Type B pancreatic cell (in vitro differentiated cells): ENCODE measurements around the gene MOB1A. TPM values are rescaled to one million over a fixed set of nuclear protein-coding genes. Genes with fewer than 3 reads are reported as not detected.

ENCODE experiments used
- DNase-seq: peaks from one replicate; pipeline ENCODE4 v3.0.0; 2021; ENCODE audit warnings: mixed read lengths; ENCODE audit not compliant: unreplicated experiment; ENCODE audit errors: extremely low spot score
- H3K27ac Mint-ChIP-seq: 2 replicates; pipeline ENCODE4 v1.8.0; 2021; ENCODE audit warnings: mild to moderate bottlenecking, mixed read lengths
- H3K27me3 Mint-ChIP-seq: 2 replicates; pipeline ENCODE4 v1.8.0; 2021; ENCODE audit warnings: mixed read lengths
- H3K36me3 Mint-ChIP-seq: 2 replicates; pipeline ENCODE4 v1.8.0; 2021; ENCODE audit warnings: mixed read lengths
- H3K4me1 Mint-ChIP-seq: one replicate; pipeline ENCODE4 v1.8.0; 2021; ENCODE audit warnings: mixed read lengths; ENCODE audit not compliant: unreplicated experiment
- H3K4me3 Mint-ChIP-seq: 2 replicates; pipeline ENCODE4 v1.8.0; 2021; ENCODE audit warnings: mild to moderate bottlenecking, mixed read lengths
- H3K9me3 Mint-ChIP-seq: 2 replicates; pipeline ENCODE4 v1.8.0; 2021; ENCODE audit warnings: mixed read lengths
- total RNA-seq: library from RNA; stranded (reverse); gene quantifications from 2 replicates; pipeline ENCODE4 v1.2.1, GENCODE V29; 2021; ENCODE audit warnings: low replicate concordance
- TF ChIP-seq, protein P1 (sequence below): fragments of 200-600 bp; sonication (generic); conservative IDR thresholded peaks from 2 replicates; pipeline ENCODE4 v1.5.0; 2021; ENCODE audit warnings: antibody characterized with exemption, mild to moderate bottlenecking

The MOB1A gene
- total RNA-seq, 1 donor from 2014 or later, result 95.4 TPM

DNA sequence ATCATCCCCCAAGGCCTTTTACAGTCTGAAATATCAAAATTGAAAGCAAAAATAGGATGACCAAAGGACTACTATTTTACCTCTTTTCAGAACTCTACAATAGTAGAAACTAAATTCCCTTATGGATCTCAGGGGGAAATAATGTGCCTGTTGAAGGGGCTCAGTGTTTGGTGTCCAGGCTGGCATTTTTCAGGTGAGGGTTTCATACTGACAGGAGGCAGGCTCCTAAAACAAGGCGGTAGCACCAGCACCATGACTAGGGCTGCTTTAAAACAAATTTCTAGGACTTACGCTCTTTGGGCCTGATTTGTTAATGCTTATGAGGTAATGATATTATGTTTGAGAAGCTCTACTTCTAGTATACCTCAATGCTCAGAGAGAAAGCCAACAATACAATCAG, 25.7 kb downstream of the MOB1A start:
- no peak overlapping the region for H3K27ac Mint-ChIP-seq
- H3K4me3 Mint-ChIP-seq, result no peak overlapping the region
- H3K9me3 Mint-ChIP-seq, result no peaks in the 10 kb centered on the region
- TF ChIP-seq, protein P1, sequence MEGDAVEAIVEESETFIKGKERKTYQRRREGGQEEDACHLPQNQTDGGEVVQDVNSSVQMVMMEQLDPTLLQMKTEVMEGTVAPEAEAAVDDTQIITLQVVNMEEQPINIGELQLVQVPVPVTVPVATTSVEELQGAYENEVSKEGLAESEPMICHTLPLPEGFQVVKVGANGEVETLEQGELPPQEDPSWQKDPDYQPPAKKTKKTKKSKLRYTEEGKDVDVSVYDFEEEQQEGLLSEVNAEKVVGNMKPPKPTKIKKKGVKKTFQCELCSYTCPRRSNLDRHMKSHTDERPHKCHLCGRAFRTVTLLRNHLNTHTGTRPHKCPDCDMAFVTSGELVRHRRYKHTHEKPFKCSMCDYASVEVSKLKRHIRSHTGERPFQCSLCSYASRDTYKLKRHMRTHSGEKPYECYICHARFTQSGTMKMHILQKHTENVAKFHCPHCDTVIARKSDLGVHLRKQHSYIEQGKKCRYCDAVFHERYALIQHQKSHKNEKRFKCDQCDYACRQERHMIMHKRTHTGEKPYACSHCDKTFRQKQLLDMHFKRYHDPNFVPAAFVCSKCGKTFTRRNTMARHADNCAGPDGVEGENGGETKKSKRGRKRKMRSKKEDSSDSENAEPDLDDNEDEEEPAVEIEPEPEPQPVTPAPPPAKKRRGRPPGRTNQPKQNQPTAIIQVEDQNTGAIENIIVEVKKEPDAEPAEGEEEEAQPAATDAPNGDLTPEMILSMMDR, result no peak
- no peak for DNase-seq
- peaks cover 4% of the 10 kb centered on the region for H3K4me1 Mint-ChIP-seq
- H3K27me3 Mint-ChIP-seq, result no peaks in the 10 kb centered on the region
- peaks cover 5% of the 10 kb centered on the region for H3K36me3 Mint-ChIP-seq

DNA sequence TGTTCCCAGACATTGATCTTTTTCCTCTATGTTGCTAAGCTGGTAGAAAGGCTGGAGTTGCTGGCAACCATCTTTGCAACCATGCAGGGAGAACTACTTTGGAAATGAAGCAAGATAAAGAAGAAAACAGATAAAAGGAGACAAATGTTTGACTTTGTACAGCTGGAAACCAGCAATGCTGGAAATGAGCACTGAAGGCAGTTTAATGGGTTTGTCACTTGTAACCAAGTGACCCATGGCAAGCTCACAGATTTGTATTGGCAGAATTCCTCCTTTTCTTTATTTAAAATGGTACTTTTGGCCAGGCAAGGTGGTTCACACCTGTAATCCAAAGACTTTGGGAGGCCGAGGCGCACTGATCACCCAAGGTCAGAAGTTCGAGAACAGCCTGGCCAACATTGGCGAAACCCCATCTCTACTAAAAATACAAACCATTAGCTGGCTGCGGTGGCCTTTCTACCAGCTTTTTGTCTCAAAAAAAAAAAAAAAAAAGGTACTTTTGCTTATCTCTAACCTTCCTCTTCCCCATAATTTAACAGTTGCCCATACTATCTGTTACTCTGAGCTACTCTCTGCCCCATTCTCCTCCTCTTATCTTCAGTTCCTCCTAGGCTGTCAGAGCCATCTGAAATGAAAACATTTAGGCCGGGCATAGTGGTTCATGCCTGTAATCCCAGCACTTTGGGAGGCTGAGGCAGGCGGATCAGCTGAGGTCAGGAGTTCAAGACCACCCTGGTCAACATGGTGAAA, 28.9 kb downstream of the MOB1A start:
- Mint-ChIP-seq H3K4me1 (peaks cover 8% of the 10 kb centered on the region), H3K4me3 (peak overlapping the region; percentile 53), H3K36me3 (no peaks in the 10 kb centered on the region), H3K27me3 (no peaks in the 10 kb centered on the region), H3K9me3 (no peaks in the 10 kb centered on the region), H3K27ac (no peak overlapping the region)
- no peak for DNase-seq
- TF ChIP-seq, protein P1, result no peak

DNA sequence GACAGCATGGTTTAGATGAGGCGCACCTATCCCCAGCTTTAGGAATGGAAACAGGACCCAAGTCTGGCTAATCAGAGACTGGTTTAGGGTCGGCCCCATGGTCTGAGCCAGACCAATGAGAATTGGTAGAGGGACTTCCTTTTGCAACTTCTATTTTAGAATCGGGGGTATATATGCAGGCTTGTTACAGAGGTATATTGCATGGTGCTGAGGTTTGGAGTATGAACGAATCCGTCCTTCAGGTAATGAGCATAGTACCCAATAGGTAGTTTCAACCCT, 29.5 kb downstream of the MOB1A start:
- Mint-ChIP-seq H3K27ac (no peak overlapping the region), H3K27me3 (no peaks in the 10 kb centered on the region), H3K9me3 (no peaks in the 10 kb centered on the region), H3K36me3 (no peaks in the 10 kb centered on the region), H3K4me1 (peaks cover 8% of the 10 kb centered on the region), H3K4me3 (no peak overlapping the region)
- TF ChIP-seq, protein P1, result no peak
- DNase-seq, result no peak

DNA sequence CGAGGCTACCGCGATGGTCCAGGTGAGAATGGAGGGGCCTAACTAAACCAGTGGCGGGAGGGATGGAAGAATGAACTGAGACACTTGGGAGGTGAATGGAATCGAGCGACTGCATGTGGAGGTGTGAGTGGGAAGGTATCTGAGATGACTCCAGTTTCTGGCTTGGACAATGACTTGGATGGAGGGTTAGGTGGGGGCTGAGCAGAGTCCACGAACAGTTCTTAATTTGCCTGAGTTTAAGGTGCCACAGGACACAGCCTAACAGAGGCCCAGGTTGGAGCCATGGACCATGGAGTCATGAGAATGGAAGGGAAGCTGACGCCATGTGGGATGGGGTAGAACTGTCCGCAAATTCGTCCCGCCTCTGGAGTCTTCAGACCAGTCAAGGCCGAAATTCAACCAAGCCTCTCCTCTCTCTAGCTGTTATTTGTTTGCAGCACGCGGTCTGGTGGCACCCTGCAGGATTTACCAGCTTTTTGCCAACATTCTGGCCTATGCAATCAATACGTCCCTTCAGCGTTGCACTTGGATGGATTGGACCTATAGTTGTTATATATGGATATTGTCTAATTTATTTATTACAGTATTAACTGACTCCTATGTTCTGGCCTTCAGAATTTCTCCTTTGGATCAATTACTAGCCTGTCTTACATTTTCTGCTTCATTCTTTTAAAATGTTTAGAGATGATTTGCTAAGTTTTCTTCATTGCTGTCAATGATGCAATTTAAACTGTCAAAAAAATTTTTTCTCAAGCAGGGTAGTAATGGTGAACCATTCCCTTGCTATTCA, 30.0 kb downstream of the MOB1A start:
- TF ChIP-seq, protein P1, result no peak
- Mint-ChIP-seq H3K27ac (no peak overlapping the region), H3K36me3 (no peaks in the 10 kb centered on the region), H3K4me3 (no peak overlapping the region), H3K4me1 (peaks cover 8% of the 10 kb centered on the region), H3K9me3 (no peaks in the 10 kb centered on the region), H3K27me3 (no peaks in the 10 kb centered on the region)
- DNase-seq, result no peak

DNA sequence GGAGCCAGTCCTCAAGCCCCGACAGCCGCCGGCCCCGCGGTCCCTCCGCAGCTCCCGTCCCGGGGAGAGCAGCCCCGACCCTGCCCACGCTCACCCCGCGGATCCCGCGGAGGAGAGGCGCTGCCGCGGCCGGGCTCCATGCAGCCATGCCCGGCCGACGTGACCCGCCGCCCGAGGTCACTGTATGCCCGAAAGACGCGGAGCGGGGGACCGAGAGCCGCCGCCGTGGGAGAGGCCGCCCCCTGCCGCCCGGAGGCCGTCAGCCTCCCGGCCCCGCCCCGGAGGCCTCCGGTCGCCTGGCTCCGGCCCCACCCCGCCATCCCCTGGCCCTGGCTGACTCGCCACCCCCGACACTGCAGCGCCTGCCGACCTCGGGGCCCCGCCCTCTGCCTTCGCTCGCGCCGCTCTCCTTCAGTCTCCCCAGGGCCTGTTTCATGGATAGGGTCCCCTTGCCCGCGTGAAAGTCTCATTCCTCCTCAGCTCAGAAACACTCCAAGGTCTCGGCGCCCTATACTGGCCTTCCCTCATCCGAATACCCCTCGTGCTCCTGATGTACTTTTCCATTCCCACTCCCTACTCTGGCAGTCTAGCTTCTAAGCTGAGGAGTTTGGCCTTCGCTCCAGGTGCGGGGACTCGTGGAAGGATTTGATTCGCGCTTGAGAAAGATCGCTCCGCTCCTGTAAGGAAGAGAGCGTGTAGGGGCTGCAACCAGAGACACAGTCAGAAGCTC, 30.8 kb downstream of the MOB1A start, which contains the start of gene BOLA3:
Gene BOLA3, minus strand, starts transcription at position 186 of the 730 bp plus-strand sequence. Its CDS starts 38 bp downstream, at position 148.
- peak; percentile 89 for DNase-seq
- Mint-ChIP-seq H3K27ac (no peak within 1 kb of the TSS), H3K4me1 (peaks cover 8% of the 10 kb centered on the region), H3K4me3 (no peak within 1 kb of the TSS), H3K36me3 (no peaks in the 10 kb centered on the region), H3K9me3 (no peaks in the 10 kb centered on the region), H3K27me3 (no peaks in the 10 kb centered on the region)
- TF ChIP-seq, protein P1, result peak; percentile 75
